ENCODE data around the gene FAM9A. TPM values are rescaled to one million over a fixed set of nuclear protein-coding genes. Genes with fewer than 3 reads are reported as not detected.

Gene FAM9A
- total and polyA plus RNA-seq, 2 of the 4 experiments (the other 2 are of a cell fraction), result not detected

GRCh38 chrX:8849945-8850344 is 48.8 kb upstream of the FAM9A start:
- POLR2A ChIA-PET (ENCODE audit: unreplicated experiment), result no interaction called here
- no TSS peak for BruUV-seq (replicated peaks)

More at GRCh38 chrX:8849945-8850344, 48.8 kb upstream of the FAM9A start:
- Histone ChIP-seq H3K9ac (ENCODE audit: low read depth, low read length) (no peak overlapping the region; the same call in 1 of the 2 replicates), H3K4me2 (ENCODE audit: low read depth, low read length) (no peak overlapping the region), H3K9me3 (ENCODE audit: control insufficient read depth, insufficient read depth, low read length) (no peaks in the 10 kb centered on the region), H4K91ac (ENCODE audit: insufficient read depth, low read depth, low read length) (peak overlapping the region; percentile 32; the same call in 1 of the 2 replicates), H3K79me1 (ENCODE audit: low read depth in 1 of 2, low read length in 2 of 2) (no peaks in the 10 kb centered on the region), H2AK5ac (ENCODE audit: low read depth, low read length) (peak overlapping the region; percentile 60; the same call in 1 of the 2 replicates), H3K23ac (ENCODE audit: low read depth, low read length) (no peak overlapping the region), H4K5ac (ENCODE audit: low read depth, low read length) (no peak overlapping the region), H4K8ac (ENCODE audit: low read depth in 2 of 2, low read length in 2 of 2) (no peak overlapping the region), H3K9me1 (ENCODE audit: insufficient read depth, low read length) (0 out of 2 replicates have a peak, but pooled peaks cover 3% of the 10 kb centered on the region), H2AFZ (replicated peaks; ENCODE audit: low read length, poor library complexity) (no peak overlapping the region), H2AK9ac (replicated peaks; ENCODE audit: low read depth, low read length, poor library complexity) (no peak overlapping the region), H2BK15ac (ENCODE audit: low read depth, low read length) (0 out of 3 replicates have a peak overlapping the region, but pooled peaks have one; percentile 5), H2BK120ac (ENCODE audit: low read depth, low read length) (peak overlapping the region; percentile 37; the same call in 1 of the 2 replicates), H4K20me1 (ENCODE audit: insufficient read depth, low read length) (no peaks in the 10 kb centered on the region), H2BK5ac (ENCODE audit: low read depth, low read length, poor library complexity, severe bottlenecking) (no peak overlapping the region), H3K4ac (ENCODE audit: low read depth, low read length) (no peak overlapping the region; the same call in 1 of the 2 replicates), H2BK20ac (ENCODE audit: low read depth, low read length) (0 out of 2 replicates have a peak overlapping the region, but pooled peaks have one; percentile 39), H3K27ac (ENCODE audit: insufficient read depth, low read length) (no peak overlapping the region), H3K14ac (replicated peaks; ENCODE audit: low read depth, low read length) (no peak overlapping the region), H3K18ac (ENCODE audit: low read depth, low read length) (no peak overlapping the region; the same call in 1 of the 2 replicates), H3K4me1 (ENCODE audit: control insufficient read depth, insufficient read depth, low read length) (peaks cover 9% of the 10 kb centered on the region), H3K4me3 (ENCODE audit: insufficient read depth, low read depth, low read length) (no peak overlapping the region), H3K27me3 (ENCODE audit: control insufficient read depth, insufficient read depth, low read length) (no peaks in the 10 kb centered on the region), H3K56ac (ENCODE audit: extremely low read depth, insufficient read depth, low read length) (no peak overlapping the region), H3K36me3 (ENCODE audit: control insufficient read depth, insufficient read depth, low read length) (no peaks in the 10 kb centered on the region)
- intact Hi-C loops (cut with micrococcal nuclease) (no loop called here), in situ Hi-C loops (cut with MboI; ENCODE audit: low sequenced_read_pairs) (no loop called here), dilution Hi-C loops (cut with HindIII; ENCODE audit: low sequenced_read_pairs, unreplicated experiment) (no loop called here)
- ATAC-seq (ENCODE audit: low read depth) (no peak), DNase-seq (no peak)
- CTCF ChIA-PET, result no interaction called here
- no peak for TF ChIP-seq FOS (IDR thresholded peaks at IDR 0.05; ENCODE audit: low read depth, low read length)
- no peak for TF ChIP-seq CTCF (conservative IDR thresholded peaks at IDR 0.05; ENCODE audit: low read depth, low read length)
- no peak for TF ChIP-seq CEBPB (IDR thresholded peaks at IDR 0.05; ENCODE audit: low read depth, low read length)
- no peak for TF ChIP-seq BHLHE40 (IDR thresholded peaks at IDR 0.05; ENCODE audit: low read depth, low read length)
- TF ChIP-seq ELK1 (IDR thresholded peaks at IDR 0.05; ENCODE audit: borderline replicate concordance, low read depth, low read length), result no peak
- TF ChIP-seq RAD21 (IDR thresholded peaks at IDR 0.05; ENCODE audit: low read length), result no peak
- no peak for TF ChIP-seq CHD1 (IDR thresholded peaks at IDR 0.05; ENCODE audit: low read depth, low read length)
- WGBS, 2 experiments (ENCODE audit: extremely low coverage in 2 of 2, insufficient read length in 1 of 2), result 43% methylated on average over 1 of the region's 2 CpGs; no CpG with 5 or more reads in 1 of the 2 experiments
